ENCODE measurements around the gene SART3.

DNA sequence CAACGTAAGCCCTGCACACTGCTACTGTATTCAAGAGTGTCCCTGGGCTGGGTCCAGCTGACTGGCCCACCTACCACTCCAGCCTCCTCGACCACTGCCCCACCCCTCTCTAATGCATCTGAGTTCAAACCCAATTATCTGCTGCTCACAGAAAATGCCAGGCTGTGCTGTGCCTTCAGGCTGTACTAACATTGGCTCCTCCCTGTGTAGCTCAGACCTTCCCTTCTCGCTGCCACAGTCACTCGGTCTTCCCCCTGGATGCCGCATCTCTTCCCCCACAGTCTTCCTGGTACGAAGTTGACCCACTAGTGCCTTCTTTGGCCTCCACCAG is 33.8 kb downstream of the SART3 start:
- TF ChIP-seq POLR2AphosphoS5 (IDR thresholded peaks at IDR 0.05; ENCODE audit: low read depth, low read length) = no peak
- no peak for TF ChIP-seq POLR2A (IDR thresholded peaks at IDR 0.05; ENCODE audit: low read depth, low read length)

All from GM12892 (cell line).